HG03558 (cell line): Measurements from ENCODE around the gene DNASE1.

Experiments
- ATAC-seq: cut with Tn5 transposase; IDR thresholded peaks from one replicate; pipeline ENCODE4 v1.9.1; 2021; ENCODE audit warnings: moderate number of reproducible peaks; ENCODE audit not compliant: unreplicated experiment; ENCODE audit errors: extremely low read depth

Gene DNASE1

GRCh38 chr16:3691761-3692160 is 37.3 kb downstream of the DNASE1 start:
- ATAC-seq: no peak

GRCh38 chr16:3694051-3694450 is 39.6 kb downstream of the DNASE1 start:
- ATAC-seq: no peak

GRCh38 chr16:3695610-3696369 is 41.3 kb downstream of the DNASE1 start:
- no peak for ATAC-seq

GRCh38 chr16:3696425-3697218 is 42.1 kb downstream of the DNASE1 start:
- ATAC-seq: no peak

- no peak for ATAC-seq
These were observed 44.5 kb downstream of the DNASE1 start for GRCh38 chr16:3698941-3699340.

GRCh38 chr16:3701531-3701930 is 47.0 kb downstream of the DNASE1 start:
- ATAC-seq: no peak

- ATAC-seq: no peak
These were observed 47.6 kb downstream of the DNASE1 start for GRCh38 chr16:3702082-3702481.

GRCh38 chr16:3706253-3707012 is 51.9 kb downstream of the DNASE1 start:
- no peak for ATAC-seq
